Gastroesophageal sphincter (tissue), 4 donors: Measurements from ENCODE around the gene FUNDC2. TPM values are rescaled to one million over a fixed set of nuclear protein-coding genes. Genes with fewer than 3 reads are reported as not detected.
A peak's percentile ranks its signal among the peaks of the same experiment; 100 is the strongest.

Source experiments
- ATAC-seq: fragments of 150-250 bp; one replicate; pipeline ENCODE4 v1.9.1; 2016; ENCODE audit warnings: mild to moderate bottlenecking, moderate library complexity
- H3K27ac ChIP-seq, 4 donors: fragments of 200-600 bp; sonication (generic) in 3 of 4; 1 replicate in 3 of 4; 2 replicates in 1 of 4; pipeline ENCODE4 v1.5.1; 2016 to 2019
- H3K27me3 ChIP-seq: fragments of 200-600 bp; sonication (generic); one replicate; pipeline ENCODE4 v1.5.1; 2019
- H3K36me3 ChIP-seq, 2 donors: fragments of 200-600 bp; sonication (generic); one replicate each; pipeline ENCODE4 v1.5.1; 2019; ENCODE audit warnings: control low read depth in 1 of 2
- H3K4me1 ChIP-seq, 3 donors: fragments of 200-600 bp; sonication (generic); 1 replicate in 2 of 3; 2 replicates in 1 of 3; pipeline ENCODE4 v1.5.1; 2016 to 2019; ENCODE audit warnings: control low read depth in 2 of 3
- H3K4me3 ChIP-seq, 2 donors: fragments of 200-600 bp; sonication (generic); one replicate each; pipeline ENCODE4 v1.5.1; 2019; ENCODE audit warnings: mild to moderate bottlenecking in 1 of 2, moderate library complexity in 1 of 2
- H3K9me3 ChIP-seq, 3 donors: fragments of 200-600 bp; sonication (generic); one replicate each; pipeline ENCODE4 v1.5.1; 2017 to 2019; ENCODE audit warnings: control low read depth in 2 of 3
- EP300 ChIP-seq: sonication (generic); formaldehyde crosslinking; IDR thresholded peaks from one replicate; pipeline ENCODE4 v1.6.1; 2017; ENCODE audit warnings: antibody characterized with exemption, mild to moderate bottlenecking
- POLR2A ChIP-seq, 2 donors: fragments of 450-650 bp; IDR thresholded peaks; one replicate each; pipeline ENCODE4 v1.6.1; 2017; ENCODE audit warnings: antibody characterized with exemption in 2 of 2, mild to moderate bottlenecking in 2 of 2, moderate library complexity in 1 of 2
- POLR2AphosphoS5 ChIP-seq: sonication (generic); formaldehyde crosslinking; IDR thresholded peaks from one replicate; pipeline ENCODE4 v1.6.1; 2017; ENCODE audit warnings: antibody characterized with exemption
- WGBS, 2 donors: methylation state at CpG; one replicate each; pipeline ENCODE4 v1.1.5; 2018; ENCODE audit warnings: low coverage in 1 of 2; 5-methylcytosine and 5-hydroxymethylcytosine counted together
- total RNA-seq, 4 donors: library from RNA; depleted of rRNA; stranded (reverse); fragments of >200 nt; gene quantifications; one replicate each; pipeline ENCODE4 v1.1.0, GENCODE V29; 2016
- TF ChIP-seq, protein P1 (sequence below), 4 experiments: fragments of 200-600 bp in 2 of 4; fragments of 450-650 bp in 2 of 4; sonication (generic) in 1 of 4; IDR thresholded peaks; one replicate each; pipeline ENCODE4 v1.5.1; 2017 to 2019; ENCODE audit warnings: antibody characterized with exemption in 4 of 4, mild to moderate bottlenecking in 2 of 4, moderate library complexity in 2 of 4

The FUNDC2 gene
- total RNA-seq, 4 donors from 2014 or later, result 67.8 to 96.3 (median 87.7) TPM

DNA sequence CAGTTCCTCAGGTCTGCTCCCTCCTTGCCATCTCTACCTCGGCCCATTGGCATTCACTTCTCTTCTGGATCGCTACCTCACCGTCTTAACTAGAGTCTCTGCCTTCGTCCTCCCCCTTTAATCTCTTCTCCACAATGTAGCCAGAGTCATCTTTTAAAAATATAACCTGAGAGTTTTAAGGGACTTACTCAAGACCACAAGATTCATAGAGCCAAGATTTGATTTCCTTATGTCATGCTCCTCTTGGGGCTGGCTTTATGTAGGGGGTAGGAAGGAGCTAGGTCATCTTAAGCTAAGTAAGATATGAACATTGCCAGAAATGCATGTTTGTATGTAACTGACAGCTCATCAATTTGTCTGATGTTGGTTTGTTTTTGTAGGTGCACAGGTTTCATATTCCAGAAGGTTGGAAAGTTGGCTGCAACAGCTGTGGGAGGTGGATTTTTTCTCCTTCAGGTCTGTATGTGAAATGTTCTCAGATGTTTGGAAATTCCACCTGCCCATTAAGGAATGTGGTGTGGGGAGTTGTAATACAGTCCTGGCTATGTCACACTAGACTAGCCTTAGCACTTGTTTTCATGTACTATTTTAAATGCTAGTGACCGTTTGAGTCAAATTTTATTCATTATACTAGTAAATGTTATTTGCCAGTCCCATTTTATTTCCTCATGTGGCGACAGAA, 19.6 kb downstream of the FUNDC2 start:
- Histone ChIP-seq H3K36me3 (peaks cover 0 to 15% of the 10 kb centered on the region in 2 donors), H3K4me3 (no peak overlapping the region), H3K4me1 (peaks cover 0 to 9% (median 0%) of the 10 kb centered on the region in 3 donors), H3K9me3 (no peaks in the 10 kb centered on the region), H3K27me3 (no peaks in the 10 kb centered on the region), H3K27ac (no peak overlapping the region)
- WGBS, 2 donors, result 24 to 88% methylated on average over 2 to 6 of the region's 6 CpGs
- ATAC-seq, result no peak
- TF ChIP-seq, protein P1, sequence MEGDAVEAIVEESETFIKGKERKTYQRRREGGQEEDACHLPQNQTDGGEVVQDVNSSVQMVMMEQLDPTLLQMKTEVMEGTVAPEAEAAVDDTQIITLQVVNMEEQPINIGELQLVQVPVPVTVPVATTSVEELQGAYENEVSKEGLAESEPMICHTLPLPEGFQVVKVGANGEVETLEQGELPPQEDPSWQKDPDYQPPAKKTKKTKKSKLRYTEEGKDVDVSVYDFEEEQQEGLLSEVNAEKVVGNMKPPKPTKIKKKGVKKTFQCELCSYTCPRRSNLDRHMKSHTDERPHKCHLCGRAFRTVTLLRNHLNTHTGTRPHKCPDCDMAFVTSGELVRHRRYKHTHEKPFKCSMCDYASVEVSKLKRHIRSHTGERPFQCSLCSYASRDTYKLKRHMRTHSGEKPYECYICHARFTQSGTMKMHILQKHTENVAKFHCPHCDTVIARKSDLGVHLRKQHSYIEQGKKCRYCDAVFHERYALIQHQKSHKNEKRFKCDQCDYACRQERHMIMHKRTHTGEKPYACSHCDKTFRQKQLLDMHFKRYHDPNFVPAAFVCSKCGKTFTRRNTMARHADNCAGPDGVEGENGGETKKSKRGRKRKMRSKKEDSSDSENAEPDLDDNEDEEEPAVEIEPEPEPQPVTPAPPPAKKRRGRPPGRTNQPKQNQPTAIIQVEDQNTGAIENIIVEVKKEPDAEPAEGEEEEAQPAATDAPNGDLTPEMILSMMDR (IDR thresholded peaks at IDR 0.05), result no peak
- no peak for TF ChIP-seq EP300
- no peak for TF ChIP-seq POLR2A (IDR thresholded peaks at IDR 0.05)

DNA sequence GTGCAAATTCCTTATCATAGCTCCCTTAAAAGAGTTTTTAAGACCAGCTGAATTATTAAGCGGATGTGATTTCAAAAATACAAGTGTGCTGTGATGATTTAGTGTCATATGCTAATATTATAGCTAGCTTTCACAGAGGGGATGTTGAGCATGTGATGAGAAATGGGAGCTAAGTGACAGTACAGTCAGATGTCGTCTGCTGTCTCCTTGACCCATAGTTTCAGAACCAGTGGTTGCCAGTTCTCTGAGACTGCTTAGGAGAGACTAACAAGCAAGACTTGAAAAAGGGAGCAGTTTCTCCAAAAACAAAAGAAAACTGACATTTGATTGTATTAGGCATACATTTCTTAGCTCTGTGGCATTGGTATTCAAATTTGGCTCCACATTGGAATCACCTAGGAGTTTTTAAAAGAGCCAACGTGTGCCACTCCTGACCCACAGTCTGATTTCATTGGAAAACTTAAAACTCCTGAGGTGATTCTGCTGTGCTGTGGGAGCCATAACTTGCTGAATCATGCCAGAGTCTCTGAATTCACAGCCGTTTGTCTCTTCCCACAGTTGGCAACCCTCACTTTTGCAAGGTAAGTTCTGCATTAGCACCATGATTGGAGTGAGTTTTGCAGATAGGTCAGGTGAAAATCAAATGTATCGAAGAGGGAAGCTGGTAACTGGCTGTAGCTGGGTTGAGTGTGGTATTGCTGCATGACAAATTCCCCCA, 20.3 kb downstream of the FUNDC2 start:
- 61 to 91% methylated on average over 3 to 5 of the region's 5 CpGs for WGBS, 2 donors

DNA sequence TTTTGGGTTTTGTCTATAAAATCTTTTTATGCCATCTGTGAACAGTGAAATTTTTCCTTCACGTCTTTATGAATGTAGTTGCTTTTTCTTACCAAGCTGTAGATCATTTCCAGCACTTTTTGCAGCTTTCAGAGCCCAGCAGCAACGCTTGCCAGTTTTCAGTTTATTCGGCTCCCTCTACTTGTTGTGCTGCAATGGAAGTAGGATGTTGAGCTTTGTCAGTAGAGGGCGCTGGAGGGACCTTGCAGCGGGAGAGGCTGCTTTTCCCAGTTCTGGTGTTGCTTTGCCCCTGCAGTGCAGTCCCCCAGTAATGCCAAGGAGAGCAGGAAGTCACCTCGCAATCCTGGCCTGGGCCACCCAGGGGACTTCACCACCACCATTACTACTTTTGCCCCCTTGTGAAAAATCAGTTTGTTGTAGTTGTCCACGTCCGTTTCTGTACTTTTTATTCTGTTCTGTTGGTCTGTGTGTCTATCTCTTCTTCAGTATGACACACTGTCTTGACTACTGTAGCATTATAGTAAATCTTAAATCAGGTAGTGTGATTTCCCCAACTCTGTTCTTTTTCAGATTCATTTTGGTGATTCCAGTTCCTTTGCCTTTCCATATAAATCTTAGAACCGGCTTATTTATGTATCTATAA, 22.5 kb downstream of the FUNDC2 start:
- no peak overlapping the region for H3K4me3 ChIP-seq
- peak overlapping the region in 1 of 4 donors; percentile 11 for H3K27ac ChIP-seq
- TF ChIP-seq POLR2A (IDR thresholded peaks at IDR 0.05), result no peak
- TF ChIP-seq EP300, result no peak
- no peak for TF ChIP-seq POLR2AphosphoS5
- TF ChIP-seq, protein P1 (IDR thresholded peaks at IDR 0.05), result peak in 3 of 4 experiments; percentile 25 to 62 (median 36)
- H3K9me3 ChIP-seq, result no peaks in the 10 kb centered on the region
- H3K4me1 ChIP-seq, result peaks cover 0 to under 1% (median 0%) of the 10 kb centered on the region in 3 donors
- no peaks in the 10 kb centered on the region for H3K27me3 ChIP-seq
- peak; percentile 67 for ATAC-seq
- WGBS, 2 donors, result 33 to 80% methylated on average over 1 to 5 of the region's 9 CpGs
- H3K36me3 ChIP-seq, result peaks cover 0 to 33% of the 10 kb centered on the region in 2 donors

More for the DNA sequence above, 20.3 kb downstream of the FUNDC2 start:
- ATAC-seq, result no peak
- peaks cover 0 to 9% (median 0%) of the 10 kb centered on the region in 3 donors for H3K4me1 ChIP-seq
- H3K36me3 ChIP-seq, result peaks cover 0 to 22% of the 10 kb centered on the region in 2 donors
- no peak for TF ChIP-seq EP300
- no peak for TF ChIP-seq POLR2AphosphoS5
- no peak for TF ChIP-seq POLR2A (IDR thresholded peaks at IDR 0.05)
- TF ChIP-seq, protein P1 (IDR thresholded peaks at IDR 0.05), result no peak
- no peak overlapping the region for H3K27ac ChIP-seq
- no peaks in the 10 kb centered on the region for H3K9me3 ChIP-seq
- H3K4me3 ChIP-seq, result no peak overlapping the region
- no peaks in the 10 kb centered on the region for H3K27me3 ChIP-seq

DNA sequence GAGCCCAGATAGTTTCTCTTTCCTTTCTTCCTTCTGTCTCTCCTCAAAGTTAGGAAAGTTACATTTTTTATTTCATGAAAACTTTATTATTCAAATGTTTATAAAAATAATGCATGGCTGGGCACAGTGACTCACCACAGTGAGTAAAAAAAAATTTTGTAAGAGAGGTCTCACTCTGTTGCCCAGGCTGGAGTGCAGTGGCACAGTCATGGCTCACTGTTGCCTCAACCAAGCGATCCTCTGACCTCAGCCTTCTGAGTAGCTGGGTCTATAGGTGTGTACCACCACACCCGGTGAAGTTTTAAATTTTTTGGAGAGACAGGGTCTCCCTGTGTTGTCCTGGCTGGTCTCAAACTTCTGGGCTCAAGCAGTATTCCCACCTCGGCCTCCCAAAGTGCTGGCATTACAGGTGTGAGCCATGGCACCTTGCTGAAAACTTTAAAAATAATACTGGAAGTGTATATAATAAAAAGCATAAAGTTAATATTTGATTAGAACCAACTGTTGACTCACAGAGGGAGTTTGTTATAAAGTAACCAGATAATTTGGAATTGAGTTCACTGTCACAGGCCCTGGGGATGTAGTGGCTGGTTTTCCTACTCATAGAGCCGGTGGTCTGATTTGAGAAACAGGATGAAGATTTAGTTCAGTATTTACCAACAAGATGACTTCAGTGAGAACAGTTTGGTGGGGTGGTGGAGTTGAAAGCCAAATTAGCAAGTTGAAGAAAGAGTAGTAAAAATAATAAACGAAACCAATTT, 26.3 kb downstream of the FUNDC2 start:
- H3K36me3 ChIP-seq, result peaks cover 0 to 32% of the 10 kb centered on the region in 2 donors
- no peaks in the 10 kb centered on the region for H3K9me3 ChIP-seq
- TF ChIP-seq POLR2A (IDR thresholded peaks at IDR 0.05) (no peak), POLR2AphosphoS5 (no peak), EP300 (no peak)
- TF ChIP-seq, protein P1 (IDR thresholded peaks at IDR 0.05), result no peak
- 59 to 87% methylated on average over 4 of the region's 5 CpGs for WGBS, 2 donors
- ATAC-seq, result no peak
- no peaks in the 10 kb centered on the region for H3K27me3 ChIP-seq
- H3K4me3 ChIP-seq, result no peak overlapping the region
- H3K4me1 ChIP-seq, result peaks cover 0 to 13% (median 0%) of the 10 kb centered on the region in 3 donors
- no peak overlapping the region for H3K27ac ChIP-seq
